Stomach (tissue), 9 donors: ENCODE data around the gene KIF11. TPM values are rescaled to one million over a fixed set of nuclear protein-coding genes. Genes with fewer than 3 reads are reported as not detected.

ENCODE experiments used
- DNase-seq, 2 donors: peaks; one replicate each; pipeline versions ENCODE4 v3.0.0 to v3.0.0-alpha.2; 2013 to 2019
- H3K27ac ChIP-seq, 5 donors: fragments of 200-600 bp in 4 of 5; sonication (generic) in 4 of 5; one replicate each; pipeline ENCODE4 v1.5.1; 2013 to 2019; ENCODE audit warnings: mild to moderate bottlenecking in 1 of 5, moderate library complexity in 1 of 5
- H3K27me3 ChIP-seq, 3 donors: fragments of 200-600 bp; sonication (generic); one replicate each; pipeline ENCODE4 v1.5.1; 2017 to 2019; ENCODE audit warnings: mixed run types in 1 of 3
- H3K36me3 ChIP-seq, 4 donors: fragments of 200-600 bp; sonication (generic); 1 replicate in 3 of 4; 2 replicates in 1 of 4; pipeline ENCODE4 v1.5.1; 2016 to 2019
- H3K4me1 ChIP-seq, 4 donors: fragments of 200-600 bp; sonication (generic); one replicate each; pipeline ENCODE4 v1.5.1; 2016 to 2019
- H3K4me3 ChIP-seq, 4 donors: fragments of 200-600 bp; sonication (generic) in 3 of 4; one replicate each; pipeline ENCODE4 v1.5.1; 2016 to 2019; ENCODE audit warnings: mild to moderate bottlenecking in 1 of 4
- H3K9me3 ChIP-seq, 4 donors: fragments of 200-600 bp; sonication (generic); one replicate each; pipeline ENCODE4 v1.5.1; 2016 to 2019
- CTCF ChIP-seq, 7 experiments: fragments of 450-650 bp in 4 of 7; fragments of 200-600 bp in 3 of 7; sonication (generic) in 3 of 7; IDR thresholded peaks; one replicate each; pipeline ENCODE4 v1.5.1; 2016 to 2019; ENCODE audit warnings: antibody characterized with exemption in 7 of 7, control low read depth in 2 of 7, mild to moderate bottlenecking in 1 of 7
- EP300 ChIP-seq: sonication (generic); formaldehyde crosslinking; IDR thresholded peaks from one replicate; pipeline ENCODE4 v1.6.1; 2017; ENCODE audit warnings: antibody characterized with exemption
- POLR2A ChIP-seq, 4 donors: fragments of 450-650 bp; IDR thresholded peaks; one replicate each; pipeline ENCODE4 v1.6.1; 2016; ENCODE audit warnings: antibody characterized with exemption in 4 of 4, control low read depth in 2 of 4, mild to moderate bottlenecking in 1 of 4, moderate library complexity in 1 of 4
- POLR2AphosphoS5 ChIP-seq, 3 donors: sonication (generic); formaldehyde crosslinking; IDR thresholded peaks; one replicate each; pipeline ENCODE4 v1.6.1; 2016; ENCODE audit warnings: antibody characterized with exemption in 3 of 3
- WGBS, 5 donors: extraction: QIAGEN DNeasy Blood & Tissue Kit in 3 of 5; methylation state at CpG; one replicate each; pipeline versions ENCODE4 v1.1.5 to v1.1.7; 2013 to 2018; 5-methylcytosine and 5-hydroxymethylcytosine counted together
- intact Hi-C: fragments of 100-400 bp; cut with DNase I; formaldehyde crosslinking; loops from one replicate; pipeline ENCODE4 v1.15.1; 2023; ENCODE audit warnings: low total_unique reads
- polyA plus RNA-seq, 3 donors: library from polyadenylated mRNA; stranded (reverse); fragments of 200-250 nt; gene quantifications; one replicate each; pipeline ENCODE4 v1.2.3, GENCODE V29; 2013
- total RNA-seq, 5 donors: library from RNA; depleted of rRNA; stranded (reverse); fragments of >200 nt; gene quantifications; one replicate each; pipeline versions ENCODE4 v1.1.0 to v1.2.3, GENCODE V29; 2014 to 2016
- donor health status: healthy with polysubstance abuse.
- donor health status: Bipolar disorder and iron deficiency.
- donor health status: healthy.

The KIF11 gene
- total and polyA plus RNA-seq, 8 donors = 1.1 to 8.3 (median 2.5) TPM

GRCh38 chr10:92571649-92572048, 21.3 kb upstream of the KIF11 start:
- Histone ChIP-seq H3K27ac (no peak overlapping the region), H3K9me3 (no peaks in the 10 kb centered on the region), H3K27me3 (no peaks in the 10 kb centered on the region), H3K36me3 (peaks cover 0 to 11% (median 0%) of the 10 kb centered on the region in 4 donors), H3K4me3 (peak overlapping the region in 1 of 4 donors; percentile 69), H3K4me1 (peaks cover 22 to 62% (median 36%) of the 10 kb centered on the region in 4 donors)
- TF ChIP-seq CTCF (IDR thresholded peaks at IDR 0.05) (no peak), POLR2AphosphoS5 (IDR thresholded peaks at IDR 0.05) (no peak), POLR2A (IDR thresholded peaks at IDR 0.05) (no peak), EP300 (no peak)
- WGBS, 5 donors = 22 to 44% (median 29%) methylated on average over 2 of the region's 2 CpGs
- no peak for DNase-seq
- intact Hi-C loops = loop anchor here (5.0 kb wide), 1 partner anchor 54 kb away; no protein-coding TSS in a partner anchor

GRCh38 chr10:92572362-92573090, 20.4 kb upstream of the KIF11 start:
- H3K36me3 ChIP-seq = peaks cover 0 to 11% (median 0%) of the 10 kb centered on the region in 4 donors
- intact Hi-C loops = loop anchor here (5.0 kb wide), 1 partner anchor 55 kb away; no protein-coding TSS in a partner anchor
- peak overlapping the region; percentile 69 to 94 (median 76) for H3K4me3 ChIP-seq
- peaks cover 22 to 57% (median 33%) of the 10 kb centered on the region in 4 donors for H3K4me1 ChIP-seq
- TF ChIP-seq CTCF (IDR thresholded peaks at IDR 0.05) = no peak
- H3K27ac ChIP-seq = peak overlapping the region in 3 of 5 donors; percentile 94 to 96 (median 95)
- WGBS, 5 donors = 29 to 57% (median 38%) methylated on average over 8 of the region's 8 CpGs
- H3K27me3 ChIP-seq = no peaks in the 10 kb centered on the region
- no peaks in the 10 kb centered on the region for H3K9me3 ChIP-seq
- DNase-seq = no peak

GRCh38 chr10:92573091-92573797, 19.7 kb upstream of the KIF11 start:
- H3K4me1 ChIP-seq = peaks cover 22 to 50% (median 31%) of the 10 kb centered on the region in 4 donors
- no peaks in the 10 kb centered on the region for H3K9me3 ChIP-seq
- peak overlapping the region; percentile 69 to 94 (median 76) for H3K4me3 ChIP-seq
- no peaks in the 10 kb centered on the region for H3K27me3 ChIP-seq
- WGBS, 5 donors = 1 to 3% (median 2%) methylated on average over 17 to 56 of the region's 56 CpGs
- peak overlapping the region; percentile 90 to 97 (median 95) for H3K27ac ChIP-seq
- DNase-seq = peak; percentile 29 to 67
- TF ChIP-seq CTCF (IDR thresholded peaks at IDR 0.05) = no peak
- TF ChIP-seq POLR2AphosphoS5 (IDR thresholded peaks at IDR 0.05) = no peak
- no peak for TF ChIP-seq POLR2A (IDR thresholded peaks at IDR 0.05)
- no peak for TF ChIP-seq EP300
- intact Hi-C loops = loop anchor here (5.0 kb wide), 1 partner anchor 56 kb away; no protein-coding TSS in a partner anchor
- H3K36me3 ChIP-seq = peaks cover 0 to 11% (median 0%) of the 10 kb centered on the region in 4 donors

- H3K36me3 ChIP-seq = peaks cover 0 to 8% (median 0%) of the 10 kb centered on the region in 4 donors
- intact Hi-C loops = loop anchor here (5.0 kb wide), 1 partner anchor 57 kb away; no protein-coding TSS in a partner anchor
- peak; percentile 91 to 97 for DNase-seq
- H3K9me3 ChIP-seq = no peaks in the 10 kb centered on the region
- peaks cover 22 to 45% (median 31%) of the 10 kb centered on the region in 4 donors for H3K4me1 ChIP-seq
- peak within 1 kb of the TSS; percentile 69 to 94 (median 76) for H3K4me3 ChIP-seq
- WGBS, 5 donors = 0 to 1% (median 1%) methylated on average over 16 to 80 of the region's 80 CpGs
- H3K27me3 ChIP-seq = no peaks in the 10 kb centered on the region
- H3K27ac ChIP-seq = peak within 1 kb of the TSS; percentile 90 to 97 (median 95)
- TF ChIP-seq EP300 (no peak), POLR2AphosphoS5 (IDR thresholded peaks at IDR 0.05) (peak; percentile 49 to 88 (median 81)), POLR2A (IDR thresholded peaks at IDR 0.05) (no peak), CTCF (IDR thresholded peaks at IDR 0.05) (peak in 5 of 7 experiments; percentile 56 to 85 (median 67))
These were observed 19.0 kb upstream of the KIF11 start, which contains the start of gene IDE for GRCh38 chr10:92573798-92574547. Gene IDE (minus strand): TSS chr10:92574093. CDS start chr10:92574019, 74 bp downstream.
